ENCODE measurements around the gene TAC3.

Gene TAC3

DNA sequence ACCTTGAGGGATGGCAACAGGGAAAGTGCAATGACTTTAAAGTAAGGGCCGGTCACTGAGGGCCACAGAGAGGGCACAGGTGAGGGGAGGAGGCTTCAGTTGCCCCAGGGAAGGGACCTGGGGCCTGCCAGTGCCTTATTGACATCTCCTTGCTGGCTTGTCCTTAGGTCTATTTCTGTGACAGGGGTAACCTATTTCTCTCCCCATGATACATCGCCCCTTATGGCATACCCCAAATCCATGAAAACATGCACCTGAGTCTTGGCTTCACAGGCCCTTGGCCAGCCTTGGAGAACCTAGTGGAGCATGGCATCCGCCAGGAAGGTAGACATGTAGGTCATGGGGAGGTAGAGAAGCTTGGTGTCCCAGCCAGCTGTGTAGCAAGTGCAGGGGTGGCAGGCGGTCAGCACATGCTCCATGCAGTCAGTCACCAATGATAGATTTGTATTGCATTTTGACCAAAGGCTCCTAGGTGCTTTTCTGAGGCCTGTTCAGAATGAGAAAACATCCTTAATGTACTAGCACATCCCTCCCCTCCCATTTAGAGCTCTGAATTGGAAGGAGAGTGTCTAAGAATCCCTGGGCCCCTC, 35.3 kb downstream of the TAC3 start:
- no peak for ATAC-seq (ENCODE audit: insufficient read depth, low read depth)
- no peaks in the 10 kb centered on the region for H3K27me3 ChIP-seq (ENCODE audit: insufficient read depth, low read length, poor library complexity)
- no peak for DNase-seq

DNA sequence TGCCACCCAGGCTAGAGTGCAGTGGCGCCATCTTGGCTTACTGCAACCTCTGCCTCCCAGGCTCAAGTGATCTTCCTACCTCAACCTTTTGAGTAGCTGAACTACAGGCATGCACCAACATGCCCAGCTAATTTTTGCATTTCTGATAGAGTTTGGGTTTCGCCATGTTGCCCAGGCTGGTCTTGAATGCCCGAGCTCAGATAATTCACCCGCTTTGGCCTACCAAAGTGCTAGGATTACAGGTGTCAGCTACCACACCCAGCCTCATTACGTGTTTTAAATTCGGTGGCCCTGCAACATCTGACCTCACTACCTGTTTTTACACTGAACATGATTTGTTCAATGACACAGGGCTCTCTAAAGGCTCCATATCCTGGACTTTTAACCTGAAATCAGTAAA, 36.1 kb downstream of the TAC3 start:
- ATAC-seq (ENCODE audit: insufficient read depth, low read depth), result no peak

More for the DNA sequence above, 35.3 kb downstream of the TAC3 start:
- no peak overlapping the region for H2AFZ ChIP-seq (ENCODE audit: low read depth, low read length)
- TF ChIP-seq, protein P1, sequence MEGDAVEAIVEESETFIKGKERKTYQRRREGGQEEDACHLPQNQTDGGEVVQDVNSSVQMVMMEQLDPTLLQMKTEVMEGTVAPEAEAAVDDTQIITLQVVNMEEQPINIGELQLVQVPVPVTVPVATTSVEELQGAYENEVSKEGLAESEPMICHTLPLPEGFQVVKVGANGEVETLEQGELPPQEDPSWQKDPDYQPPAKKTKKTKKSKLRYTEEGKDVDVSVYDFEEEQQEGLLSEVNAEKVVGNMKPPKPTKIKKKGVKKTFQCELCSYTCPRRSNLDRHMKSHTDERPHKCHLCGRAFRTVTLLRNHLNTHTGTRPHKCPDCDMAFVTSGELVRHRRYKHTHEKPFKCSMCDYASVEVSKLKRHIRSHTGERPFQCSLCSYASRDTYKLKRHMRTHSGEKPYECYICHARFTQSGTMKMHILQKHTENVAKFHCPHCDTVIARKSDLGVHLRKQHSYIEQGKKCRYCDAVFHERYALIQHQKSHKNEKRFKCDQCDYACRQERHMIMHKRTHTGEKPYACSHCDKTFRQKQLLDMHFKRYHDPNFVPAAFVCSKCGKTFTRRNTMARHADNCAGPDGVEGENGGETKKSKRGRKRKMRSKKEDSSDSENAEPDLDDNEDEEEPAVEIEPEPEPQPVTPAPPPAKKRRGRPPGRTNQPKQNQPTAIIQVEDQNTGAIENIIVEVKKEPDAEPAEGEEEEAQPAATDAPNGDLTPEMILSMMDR (IDR thresholded peaks at IDR 0.05; ENCODE audit: borderline replicate concordance, extremely low read depth, low read length, poor library complexity, severe bottlenecking), result no peak
- no peak for TF ChIP-seq EZH2 (IDR thresholded peaks at IDR 0.05; ENCODE audit: borderline replicate concordance, low read depth, low read length, severe bottlenecking)
- H3K27ac ChIP-seq (ENCODE audit: low read length), result no peak overlapping the region
- H3K4me2 ChIP-seq (ENCODE audit: insufficient read depth, low read length), result no peak overlapping the region
- no peaks in the 10 kb centered on the region for H3K9me3 ChIP-seq (ENCODE audit: insufficient read depth, low read length, severe bottlenecking)
- no peak overlapping the region for H3K9ac ChIP-seq (ENCODE audit: low read depth, low read length)
- no peaks in the 10 kb centered on the region for H3K4me1 ChIP-seq (ENCODE audit: insufficient read depth, low read length)
- no peaks in the 10 kb centered on the region for H4K20me1 ChIP-seq (ENCODE audit: insufficient read depth, low read length)
- H3K79me2 ChIP-seq (ENCODE audit: insufficient read depth, low read length), result no peaks in the 10 kb centered on the region
- no peak overlapping the region for H3K4me3 ChIP-seq (ENCODE audit: low read depth in 1 of 2, low read length in 2 of 2)
- H3K36me3 ChIP-seq (ENCODE audit: insufficient read depth, low read length), result no peaks in the 10 kb centered on the region

DNA sequence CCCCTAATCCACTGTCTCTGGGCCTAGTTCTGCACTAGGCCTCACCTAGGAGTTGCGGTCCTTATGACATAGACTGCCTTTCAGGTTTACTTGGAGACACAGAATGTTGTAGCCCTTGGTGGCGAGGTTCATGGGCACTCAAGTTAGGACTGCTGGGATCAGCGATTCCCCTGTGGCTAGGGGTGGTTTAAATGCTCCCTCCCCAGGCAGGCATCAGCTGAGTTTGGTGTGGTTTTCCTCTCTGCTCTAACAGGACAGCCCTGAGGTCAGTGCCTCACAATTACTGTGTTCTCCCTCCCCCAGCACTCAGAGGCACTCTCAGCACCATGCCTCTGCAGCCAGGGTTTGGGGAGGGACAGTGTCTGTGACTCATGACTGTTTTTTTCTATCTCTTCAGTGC, 36.7 kb downstream of the TAC3 start:
- H3K4me3 ChIP-seq (ENCODE audit: low read depth in 1 of 2, low read length in 2 of 2), result no peak overlapping the region
- no peaks in the 10 kb centered on the region for H3K79me2 ChIP-seq (ENCODE audit: insufficient read depth, low read length)
- DNase-seq (no peak), ATAC-seq (ENCODE audit: insufficient read depth, low read depth) (no peak)
- no peak overlapping the region for H3K9ac ChIP-seq (ENCODE audit: low read depth, low read length)
- H4K20me1 ChIP-seq (ENCODE audit: insufficient read depth, low read length), result no peaks in the 10 kb centered on the region
- no peak overlapping the region for H3K4me2 ChIP-seq (ENCODE audit: insufficient read depth, low read length)
- TF ChIP-seq, protein P1 (IDR thresholded peaks at IDR 0.05; ENCODE audit: borderline replicate concordance, extremely low read depth, low read length, poor library complexity, severe bottlenecking), result no peak
- TF ChIP-seq EZH2 (IDR thresholded peaks at IDR 0.05; ENCODE audit: borderline replicate concordance, low read depth, low read length, severe bottlenecking), result no peak
- no peak overlapping the region for H2AFZ ChIP-seq (ENCODE audit: low read depth, low read length)
- H3K27ac ChIP-seq (ENCODE audit: low read length), result no peak overlapping the region
- no peaks in the 10 kb centered on the region for H3K27me3 ChIP-seq (ENCODE audit: insufficient read depth, low read length, poor library complexity)
- H3K36me3 ChIP-seq (ENCODE audit: insufficient read depth, low read length), result no peaks in the 10 kb centered on the region
- H3K4me1 ChIP-seq (ENCODE audit: insufficient read depth, low read length), result no peaks in the 10 kb centered on the region
- no peaks in the 10 kb centered on the region for H3K9me3 ChIP-seq (ENCODE audit: insufficient read depth, low read length, severe bottlenecking)

More for the DNA sequence above, 36.1 kb downstream of the TAC3 start:
- Histone ChIP-seq H3K4me1 (ENCODE audit: insufficient read depth, low read length) (no peaks in the 10 kb centered on the region), H3K4me3 (ENCODE audit: low read depth in 1 of 2, low read length in 2 of 2) (no peak overlapping the region), H3K4me2 (ENCODE audit: insufficient read depth, low read length) (no peak overlapping the region), H3K27ac (ENCODE audit: low read length) (no peak overlapping the region), H3K36me3 (ENCODE audit: insufficient read depth, low read length) (no peaks in the 10 kb centered on the region), H2AFZ (ENCODE audit: low read depth, low read length) (no peak overlapping the region), H3K9ac (ENCODE audit: low read depth, low read length) (no peak overlapping the region), H4K20me1 (ENCODE audit: insufficient read depth, low read length) (no peaks in the 10 kb centered on the region), H3K79me2 (ENCODE audit: insufficient read depth, low read length) (no peaks in the 10 kb centered on the region), H3K27me3 (ENCODE audit: insufficient read depth, low read length, poor library complexity) (no peaks in the 10 kb centered on the region), H3K9me3 (ENCODE audit: insufficient read depth, low read length, severe bottlenecking) (no peaks in the 10 kb centered on the region)
- no peak for TF ChIP-seq EZH2 (IDR thresholded peaks at IDR 0.05; ENCODE audit: borderline replicate concordance, low read depth, low read length, severe bottlenecking)
- TF ChIP-seq, protein P1 (IDR thresholded peaks at IDR 0.05; ENCODE audit: borderline replicate concordance, extremely low read depth, low read length, poor library complexity, severe bottlenecking), result no peak
- no peak for DNase-seq
